Neuronal stem cell (in vitro differentiated cells): ENCODE measurements around the gene RAPGEF6.

Experiments used
- DNase-seq: peaks from one replicate; pipeline ENCODE4 v3.0.0-alpha.2; 2013; ENCODE audit warnings: low spot score
- H2AFZ ChIP-seq: one replicate; pipeline ENCODE4 v1.6.1; 2013; ENCODE audit warnings: mild to moderate bottlenecking, low read length, inconsistent platforms
- H2AK5ac ChIP-seq: 2 replicates; pipeline ENCODE4 v1.6.1; 2013; ENCODE audit warnings: low read depth, mild to moderate bottlenecking, inconsistent platforms, low read length, moderate library complexity, mixed read lengths
- H2BK120ac ChIP-seq: 2 replicates; pipeline ENCODE4 v1.6.1; 2013; ENCODE audit warnings: low read depth, mild to moderate bottlenecking, inconsistent platforms, low read length, moderate library complexity, mixed read lengths
- H2BK12ac ChIP-seq: one replicate; pipeline ENCODE4 v1.6.1; 2013; ENCODE audit warnings: low read length, inconsistent platforms
- H2BK15ac ChIP-seq: 2 replicates; pipeline ENCODE4 v1.6.1; 2013; ENCODE audit warnings: mild to moderate bottlenecking, low read length, inconsistent platforms, mixed read lengths
- H2BK5ac ChIP-seq: one replicate; pipeline ENCODE4 v1.6.1; 2013; ENCODE audit warnings: inconsistent platforms, mild to moderate bottlenecking, low read length, moderate library complexity
- H3K14ac ChIP-seq: one replicate; pipeline ENCODE4 v1.6.1; 2013; ENCODE audit warnings: low read length, inconsistent platforms
- H3K18ac ChIP-seq: 2 replicates; pipeline ENCODE4 v1.6.1; 2013; ENCODE audit warnings: low read length, inconsistent platforms
- H3K23ac ChIP-seq: 2 replicates; pipeline ENCODE4 v1.6.1; 2013; ENCODE audit warnings: low read depth, mild to moderate bottlenecking, mixed read lengths, low read length, inconsistent platforms; ENCODE audit not compliant: poor library complexity
- H3K27ac ChIP-seq: replicated peaks from 3 replicates; pipeline ENCODE4 v1.5.1; 2013; ENCODE audit warnings: low read length, inconsistent platforms
- H3K27me3 ChIP-seq, 3 experiments: 2 replicates each; pipeline ENCODE4 v1.6.1; 2013; ENCODE audit warnings: low read length in 3 of 3, mild to moderate bottlenecking in 2 of 3, inconsistent platforms in 1 of 3, low read depth in 1 of 3, mixed read lengths in 1 of 3, moderate library complexity in 1 of 3; ENCODE audit not compliant: control insufficient read depth in 3 of 3, insufficient read depth in 3 of 3
- H3K36me3 ChIP-seq, 2 donors: replicated peaks in 1 of 2; 2 replicates each; pipeline ENCODE4 v1.6.1; 2013; ENCODE audit warnings: low read length in 2 of 2; ENCODE audit not compliant: control insufficient read depth in 2 of 2, insufficient read depth in 2 of 2
- H3K4ac ChIP-seq: 2 replicates; pipeline ENCODE4 v1.6.1; 2013; ENCODE audit warnings: inconsistent platforms, mild to moderate bottlenecking, low read length, moderate library complexity
- H3K4me1 ChIP-seq, 2 donors: 1 replicate in 1 of 2; 2 replicates in 1 of 2; pipeline ENCODE4 v1.6.1; 2013; ENCODE audit warnings: low read length in 2 of 2, low read depth in 1 of 2; ENCODE audit not compliant: control insufficient read depth in 2 of 2, insufficient read depth in 1 of 2
- H3K4me2 ChIP-seq: one replicate; pipeline ENCODE4 v1.6.1; 2013; ENCODE audit warnings: mild to moderate bottlenecking, low read length, inconsistent platforms; ENCODE audit not compliant: insufficient read depth, poor library complexity, severe bottlenecking
- H3K4me3 ChIP-seq, 2 donors: 2 replicates each; pipeline ENCODE4 v1.5.1; 2013; ENCODE audit warnings: low read length in 2 of 2, mild to moderate bottlenecking in 2 of 2, inconsistent platforms in 1 of 2, moderate library complexity in 1 of 2
- H3K79me1 ChIP-seq: one replicate; pipeline ENCODE4 v1.6.1; 2013; ENCODE audit warnings: low read depth, mild to moderate bottlenecking, inconsistent platforms, low read length, moderate library complexity
- H3K9ac ChIP-seq: one replicate; pipeline ENCODE4 v1.6.1; 2013; ENCODE audit warnings: mild to moderate bottlenecking, low read depth, low read length, inconsistent platforms; ENCODE audit not compliant: poor library complexity
- H3K9me3 ChIP-seq, 2 donors: replicated peaks in 1 of 2; 2 replicates each; pipeline versions ENCODE3 to v1.6.1; 2013; ENCODE audit warnings: low read length in 2 of 2, mild to moderate bottlenecking in 2 of 2, inconsistent platforms in 1 of 2, low read depth in 1 of 2, mixed read lengths in 1 of 2, moderate library complexity in 1 of 2; ENCODE audit not compliant: control insufficient read depth in 2 of 2, insufficient read depth in 1 of 2
- H4K8ac ChIP-seq: one replicate; pipeline ENCODE4 v1.6.1; 2013; ENCODE audit warnings: low read depth, mild to moderate bottlenecking, inconsistent platforms, low read length, moderate library complexity
- H4K91ac ChIP-seq: one replicate; pipeline ENCODE4 v1.6.1; 2013; ENCODE audit warnings: low read length, low read depth, mild to moderate bottlenecking, inconsistent platforms; ENCODE audit not compliant: poor library complexity
- WGBS, 2 donors: extraction: QIAGEN DNeasy Blood & Tissue Kit; methylation state at CpG; one replicate each; pipeline ENCODE4 v1.1.7; 2013; ENCODE audit warnings: missing lambda C conversion rate in 2 of 2, mixed read lengths in 1 of 2; ENCODE audit not compliant: insufficient read length in 2 of 2, insufficient replicate concordance in 1 of 2; ENCODE audit errors: extremely low coverage in 2 of 2; 5-methylcytosine and 5-hydroxymethylcytosine counted together

The RAPGEF6 gene

GRCh38 chr5:131633830-131634229 is 1.2 kb downstream of the RAPGEF6 start:
- Histone ChIP-seq H3K9me3 (no peaks in the 10 kb centered on the region), H3K4me3 (peak overlapping the region in 1 of 2 donors; percentile 88), H3K4me2 (peak overlapping the region; percentile 19), H3K9ac (no peak overlapping the region), H3K36me3 (no peaks in the 10 kb centered on the region), H4K8ac (no peak overlapping the region), H3K4me1 (peaks cover 2 to 4% of the 10 kb centered on the region in 2 donors), H3K4ac (no peak overlapping the region), H3K27ac (no peak overlapping the region), H3K79me1 (no peaks in the 10 kb centered on the region), H3K18ac (no peak overlapping the region), H3K14ac (no peak overlapping the region), H2AK5ac (no peak overlapping the region), H3K27me3 (no peaks in the 10 kb centered on the region), H2BK5ac (no peak overlapping the region), H2BK12ac (no peak overlapping the region), H4K91ac (no peak overlapping the region), H2AFZ (no peak overlapping the region), H3K23ac (no peak overlapping the region), H2BK120ac (no peak overlapping the region), H2BK15ac (no peak overlapping the region)
- no peak for DNase-seq
- no CpG with 5 or more reads among the region's 5 CpGs for WGBS, 2 donors

- H2AFZ ChIP-seq, result no peak overlapping the region
- no peak overlapping the region for H3K27ac ChIP-seq
- no peak overlapping the region for H3K4ac ChIP-seq
- H2BK12ac ChIP-seq, result no peak overlapping the region
- H3K18ac ChIP-seq, result no peak overlapping the region
- no peak overlapping the region for H2BK120ac ChIP-seq
- no peaks in the 10 kb centered on the region for H3K36me3 ChIP-seq
- H3K27me3 ChIP-seq, result no peaks in the 10 kb centered on the region
- H3K4me2 ChIP-seq, result no peak overlapping the region
- H4K91ac ChIP-seq, result no peak overlapping the region
- DNase-seq, result no peak
- H3K14ac ChIP-seq, result no peak overlapping the region
- H2AK5ac ChIP-seq, result no peak overlapping the region
- no peak overlapping the region for H2BK15ac ChIP-seq
- H3K9ac ChIP-seq, result no peak overlapping the region
- H3K4me3 ChIP-seq, result no peak overlapping the region
- H3K79me1 ChIP-seq, result no peaks in the 10 kb centered on the region
- no peak overlapping the region for H3K23ac ChIP-seq
- no peaks in the 10 kb centered on the region for H3K9me3 ChIP-seq
- H4K8ac ChIP-seq, result no peak overlapping the region
- peaks cover 2% of the 10 kb centered on the region in 2 donors for H3K4me1 ChIP-seq
- WGBS, 2 donors, result no CpG with 5 or more reads among the region's 4 CpGs
- no peak overlapping the region for H2BK5ac ChIP-seq
These were observed 4.1 kb downstream of the RAPGEF6 start for GRCh38 chr5:131630963-131631350.

GRCh38 chr5:131630208-131630962 is 4.6 kb downstream of the RAPGEF6 start:
- no peak overlapping the region for H3K9ac ChIP-seq
- no peak overlapping the region for H2BK15ac ChIP-seq
- H3K36me3 ChIP-seq, result no peaks in the 10 kb centered on the region
- WGBS, 2 donors, result 100% methylated on average over 1 of the region's 4 CpGs; no CpG with 5 or more reads in 1 of the 2 donors
- H2BK120ac ChIP-seq, result no peak overlapping the region
- no peak overlapping the region for H2BK12ac ChIP-seq
- no peaks in the 10 kb centered on the region for H3K27me3 ChIP-seq
- H4K91ac ChIP-seq, result no peak overlapping the region
- H3K4me2 ChIP-seq, result no peak overlapping the region
- H3K9me3 ChIP-seq, result no peaks in the 10 kb centered on the region
- no peak overlapping the region for H2AFZ ChIP-seq
- H3K4me1 ChIP-seq, result peaks cover 2% of the 10 kb centered on the region in 2 donors
- H3K23ac ChIP-seq, result no peak overlapping the region
- no peak overlapping the region for H3K18ac ChIP-seq
- H2AK5ac ChIP-seq, result no peak overlapping the region
- H3K79me1 ChIP-seq, result no peaks in the 10 kb centered on the region
- H3K14ac ChIP-seq, result no peak overlapping the region
- no peak overlapping the region for H3K27ac ChIP-seq
- H4K8ac ChIP-seq, result no peak overlapping the region
- no peak overlapping the region for H2BK5ac ChIP-seq
- no peak for DNase-seq
- no peak overlapping the region for H3K4me3 ChIP-seq
- H3K4ac ChIP-seq, result no peak overlapping the region

GRCh38 chr5:131628990-131629389 is 6.0 kb downstream of the RAPGEF6 start:
- Histone ChIP-seq H2BK15ac (no peak overlapping the region), H3K9ac (no peak overlapping the region), H4K8ac (no peak overlapping the region), H3K27ac (no peak overlapping the region), H4K91ac (no peak overlapping the region), H3K79me1 (peaks cover 2% of the 10 kb centered on the region), H2BK12ac (no peak overlapping the region), H3K4me3 (no peak overlapping the region), H2BK5ac (no peak overlapping the region), H3K27me3 (no peaks in the 10 kb centered on the region), H3K4me2 (no peak overlapping the region), H2AK5ac (no peak overlapping the region), H2BK120ac (no peak overlapping the region), H3K18ac (no peak overlapping the region), H2AFZ (no peak overlapping the region), H3K4ac (no peak overlapping the region), H3K23ac (no peak overlapping the region), H3K4me1 (peaks cover 2% of the 10 kb centered on the region in 2 donors), H3K9me3 (no peaks in the 10 kb centered on the region), H3K36me3 (no peaks in the 10 kb centered on the region), H3K14ac (no peak overlapping the region)
- WGBS, 2 donors, result no CpG with 5 or more reads among the region's 1 CpG
- no peak for DNase-seq
